B cell (primary cell): ENCODE results near the gene TTC34. TPM values are rescaled to one million over a fixed set of nuclear protein-coding genes. Genes with fewer than 3 reads are reported as not detected.
"Not testable (repeated sequence)": the region's sequence is repeated elsewhere in the genome, so short reads cannot be mapped to it uniquely, and the experiment has no call there.

Experiments
- ATAC-seq: fragments of 200-7000 bp; cut with Tn5 transposase; one replicate; pipeline ENCODE4 v1.10.0; 2021; ENCODE audit warnings: low read depth, mild to moderate bottlenecking, moderate number of reproducible peaks, moderate library complexity
- CTCF ChIA-PET: fragments of 350-600 bp; sonication (Branson Sonifier 250); formaldehyde crosslinking; loops from one replicate; lab custom pipeline; 2021; ENCODE audit warnings: antibody characterized with exemption, inconsistent platforms; lab: Charles Lee
- POLR2A ChIA-PET: fragments of 350-600 bp; sonication (Branson Sonifier 250); formaldehyde crosslinking; loops from one replicate; lab custom pipeline; 2021; ENCODE audit warnings: antibody characterized with exemption; lab: Charles Lee
- DNase-seq: peaks from one replicate; pipeline ENCODE4 v3.0.0; 2013
- H2AFZ ChIP-seq: 2 replicates; pipeline ENCODE4 v1.6.1; 2012; ENCODE audit warnings: mild to moderate bottlenecking, low read depth, low read length; ENCODE audit not compliant: insufficient read depth, poor library complexity, severe bottlenecking
- H3K27ac ChIP-seq, 2 donors: 1 replicate in 1 of 2; 2 replicates in 1 of 2; pipeline ENCODE4 v1.5.1; 2012 to 2013; ENCODE audit warnings: low read length in 2 of 2, mild to moderate bottlenecking in 2 of 2, moderate library complexity in 1 of 2
- H3K27me3 ChIP-seq, 4 experiments: fragments of 200-600 bp in 1 of 4; sonication (generic) in 1 of 4; replicated peaks in 1 of 4; 1 replicate in 2 of 4; 2 replicates in 2 of 4; pipeline versions ENCODE4 v1.6.1 to v1.7.0; 2013 to 2016; ENCODE audit warnings: low read length in 3 of 4, mild to moderate bottlenecking in 2 of 4, mixed read lengths in 1 of 4, moderate library complexity in 1 of 4; ENCODE audit not compliant: insufficient read depth in 4 of 4, control insufficient read depth in 3 of 4; ENCODE audit errors: control extremely low read depth in 1 of 4
- H3K36me3 ChIP-seq, 2 experiments: replicated peaks in 1 of 2; 1 replicate in 1 of 2; 2 replicates in 1 of 2; pipeline versions ENCODE4 v1.6.1 to v1.7.1; 2013; ENCODE audit warnings: low read length in 1 of 2; ENCODE audit not compliant: insufficient read depth in 2 of 2, control insufficient read depth in 1 of 2; ENCODE audit errors: control extremely low read depth in 1 of 2, extremely low read depth in 1 of 2
- H3K4me1 ChIP-seq, 2 donors: fragments of 200-600 bp in 1 of 2; sonication (generic) in 1 of 2; 1 replicate in 1 of 2; 2 replicates in 1 of 2; pipeline versions ENCODE4 v1.5.1 to v1.6.1; 2013 to 2017; ENCODE audit warnings: low read length in 2 of 2; ENCODE audit not compliant: control insufficient read depth in 2 of 2, insufficient read depth in 2 of 2
- H3K4me2 ChIP-seq: replicated peaks from 2 replicates; pipeline ENCODE3; 2012; ENCODE audit warnings: mild to moderate bottlenecking, low read depth, low read length; ENCODE audit not compliant: poor library complexity, severe bottlenecking
- H3K4me3 ChIP-seq, 5 experiments: fragments of 200-600 bp in 1 of 5; sonication (generic) in 1 of 5; 1 replicate in 3 of 5; 2 replicates in 2 of 5; pipeline versions ENCODE4 v1.5.1 to v1.7.0; 2011 to 2016; ENCODE audit warnings: low read length in 4 of 5, mild to moderate bottlenecking in 4 of 5, low read depth in 2 of 5, control low read depth in 1 of 5, moderate library complexity in 1 of 5; ENCODE audit not compliant: insufficient read depth in 1 of 5; ENCODE audit errors: control extremely low read depth in 1 of 5, extremely low read depth in 1 of 5
- H3K79me2 ChIP-seq: fragments of 200-600 bp; sonication (generic); one replicate; pipeline ENCODE4 v1.6.0; 2016; ENCODE audit warnings: low read length; ENCODE audit not compliant: control insufficient read depth, insufficient read depth
- H3K9ac ChIP-seq: fragments of 200-600 bp; sonication (generic); 2 replicates; pipeline ENCODE4 v1.6.1; 2017; ENCODE audit warnings: mild to moderate bottlenecking, low read length, moderate library complexity
- H3K9me3 ChIP-seq, 3 donors: one replicate each; pipeline versions ENCODE4 v1.6.1 to v1.7.1; 2013; ENCODE audit warnings: low read length in 2 of 3; ENCODE audit not compliant: control insufficient read depth in 2 of 3, insufficient read depth in 1 of 3; ENCODE audit errors: control extremely low read depth in 1 of 3
- H4K20me1 ChIP-seq: 2 replicates; pipeline ENCODE4 v1.6.0; 2012; ENCODE audit warnings: mild to moderate bottlenecking, low read length; ENCODE audit not compliant: insufficient read depth, control insufficient read depth, poor library complexity, severe bottlenecking
- H3K27ac Mint-ChIP-seq: one replicate; pipeline ENCODE4 v1.8.0; 2021; ENCODE audit warnings: mixed read lengths
- H3K27me3 Mint-ChIP-seq: one replicate; pipeline ENCODE4 v1.8.0; 2021; ENCODE audit warnings: mixed read lengths
- H3K4me1 Mint-ChIP-seq: one replicate; pipeline ENCODE4 v1.8.0; 2021; ENCODE audit warnings: mixed read lengths
- H3K4me3 Mint-ChIP-seq: one replicate; pipeline ENCODE4 v1.8.0; 2021; ENCODE audit warnings: mixed read lengths
- H3K9me3 Mint-ChIP-seq: one replicate; pipeline ENCODE4 v1.8.0; 2022; ENCODE audit warnings: mixed read lengths; ENCODE audit not compliant: insufficient read depth
- EZH2 ChIP-seq: IDR thresholded peaks from 2 replicates; pipeline ENCODE4 v1.6.1; 2012; ENCODE audit warnings: borderline replicate concordance, low read depth, mild to moderate bottlenecking, moderate library complexity, low read length; ENCODE audit not compliant: insufficient read depth, poor library complexity, severe bottlenecking
- WGBS: methylation state at CpG from one replicate; pipeline ENCODE4 v1.1.5; 2013; ENCODE audit warnings: missing lambda C conversion rate; ENCODE audit not compliant: insufficient coverage; 5-methylcytosine and 5-hydroxymethylcytosine counted together
- intact Hi-C: fragments of 100-400 bp; cut with micrococcal nuclease; formaldehyde crosslinking; loops from one replicate; pipeline ENCODE4 v1.10.0; 2022
- polyA plus RNA-seq: library from polyadenylated mRNA; depleted of rRNA; stranded (reverse); fragments of >200 nt; gene quantifications from 2 replicates; pipeline ENCODE4 v1.2.3, GENCODE V29; 2012
- total RNA-seq, 2 donors: library from RNA; stranded (reverse); fragments of 120-200 nt in 1 of 2; gene quantifications; 1 replicate in 1 of 2; 2 replicates in 1 of 2; pipeline versions ENCODE4 v1.2.3 to v1.2.4, GENCODE V29; 2013 to 2022
- TF ChIP-seq, protein P1 (sequence below): fragments of 200-600 bp; IDR thresholded peaks from one replicate; pipeline ENCODE4 v1.8.0; 2022; ENCODE audit warnings: antibody characterized with exemption, mild to moderate bottlenecking

TTC34 gene
- total and polyA plus RNA-seq, 2 donors (not counting 1 experiment from before 2014, with no cell fraction given) = 2.1 to 8.1 TPM

DNA sequence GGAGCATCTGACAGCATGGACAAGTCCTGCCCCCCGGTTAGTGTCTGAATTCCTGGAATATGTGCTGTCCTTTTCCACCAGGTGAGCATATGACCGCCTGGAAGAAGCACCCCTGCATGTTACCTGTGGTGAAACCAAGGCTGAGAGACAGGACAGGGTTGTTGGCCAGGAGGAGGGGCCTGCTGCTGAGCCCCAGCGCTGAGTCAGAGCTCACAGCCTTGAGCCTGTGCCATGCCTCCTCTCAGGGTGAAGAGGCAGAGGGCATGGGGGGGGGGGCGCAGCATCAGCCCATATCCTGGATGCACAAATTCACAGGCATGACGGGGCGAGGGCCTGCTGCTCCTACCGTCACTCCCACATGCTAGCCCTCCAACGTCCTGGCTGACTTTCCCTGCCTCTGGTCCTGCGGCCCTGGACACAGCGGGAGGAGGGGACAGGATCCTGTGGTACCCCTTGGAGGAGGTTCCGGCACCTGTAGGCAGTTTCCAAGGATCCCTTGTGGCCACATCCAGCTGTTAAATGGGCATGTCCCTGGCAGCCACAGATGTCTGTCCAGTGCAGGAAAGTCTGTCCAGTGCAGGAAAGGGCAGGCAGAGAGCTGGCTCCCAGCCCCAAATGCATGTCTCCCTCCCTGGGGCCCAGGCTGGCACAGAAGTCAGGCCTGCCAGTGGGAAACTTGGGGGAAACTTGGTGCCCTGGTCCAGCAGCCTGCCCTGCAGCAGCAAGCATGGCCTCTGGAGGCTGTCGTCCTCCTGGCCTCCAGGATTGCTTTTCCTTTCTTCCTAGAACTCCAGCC, 23.9 kb downstream of the TTC34 start:
- Histone ChIP-seq H3K4me3 (no peak overlapping the region), H3K27me3 (peaks cover 0 to 7% (median 0%) of the 10 kb centered on the region in 4 experiments), H3K79me2 (no peaks in the 10 kb centered on the region), H3K9ac (no peak overlapping the region), H3K4me2 (no peak overlapping the region), H3K27ac (no peak overlapping the region), H2AFZ (no peak overlapping the region), H3K9me3 (peaks cover 1 to 20% (median 4%) of the 10 kb centered on the region in 3 donors), H3K36me3 (no peaks in the 10 kb centered on the region), H3K4me1 (no peaks in the 10 kb centered on the region), H4K20me1 (no peaks in the 10 kb centered on the region)
- peaks cover 14% of the 10 kb centered on the region for H3K9me3 Mint-ChIP-seq
- H3K27ac Mint-ChIP-seq = no peak overlapping the region
- intact Hi-C loops = no loop called here
- TF ChIP-seq EZH2 = no peak
- TF ChIP-seq, protein P1, sequence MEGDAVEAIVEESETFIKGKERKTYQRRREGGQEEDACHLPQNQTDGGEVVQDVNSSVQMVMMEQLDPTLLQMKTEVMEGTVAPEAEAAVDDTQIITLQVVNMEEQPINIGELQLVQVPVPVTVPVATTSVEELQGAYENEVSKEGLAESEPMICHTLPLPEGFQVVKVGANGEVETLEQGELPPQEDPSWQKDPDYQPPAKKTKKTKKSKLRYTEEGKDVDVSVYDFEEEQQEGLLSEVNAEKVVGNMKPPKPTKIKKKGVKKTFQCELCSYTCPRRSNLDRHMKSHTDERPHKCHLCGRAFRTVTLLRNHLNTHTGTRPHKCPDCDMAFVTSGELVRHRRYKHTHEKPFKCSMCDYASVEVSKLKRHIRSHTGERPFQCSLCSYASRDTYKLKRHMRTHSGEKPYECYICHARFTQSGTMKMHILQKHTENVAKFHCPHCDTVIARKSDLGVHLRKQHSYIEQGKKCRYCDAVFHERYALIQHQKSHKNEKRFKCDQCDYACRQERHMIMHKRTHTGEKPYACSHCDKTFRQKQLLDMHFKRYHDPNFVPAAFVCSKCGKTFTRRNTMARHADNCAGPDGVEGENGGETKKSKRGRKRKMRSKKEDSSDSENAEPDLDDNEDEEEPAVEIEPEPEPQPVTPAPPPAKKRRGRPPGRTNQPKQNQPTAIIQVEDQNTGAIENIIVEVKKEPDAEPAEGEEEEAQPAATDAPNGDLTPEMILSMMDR = no peak
- peaks cover 23% of the 10 kb centered on the region for H3K27me3 Mint-ChIP-seq
- ChIA-PET POLR2A (no interaction called here), CTCF (interaction anchor here (1.5 kb wide), 1 partner anchor 15 kb away, joined by 3 read pairs; no protein-coding TSS in a partner anchor)
- ATAC-seq (no peak), DNase-seq (peak; percentile 5)
- no peak overlapping the region for H3K4me3 Mint-ChIP-seq
- H3K4me1 Mint-ChIP-seq = no peaks in the 10 kb centered on the region
- 67% methylated on average over 11 of the region's 12 CpGs for WGBS

GRCh38 chr1:2775333-2775732, 26.2 kb downstream of the TTC34 start:
- H3K27me3 Mint-ChIP-seq = peaks cover 15% of the 10 kb centered on the region
- H3K36me3 ChIP-seq, CTCF ChIA-PET, H2AFZ ChIP-seq, H3K4me2 ChIP-seq, H3K9me3 ChIP-seq, H3K27ac Mint-ChIP-seq, H3K4me3 ChIP-seq, H3K4me1 ChIP-seq, DNase-seq, H3K79me2 ChIP-seq, ATAC-seq, H3K9ac ChIP-seq, H3K4me3 Mint-ChIP-seq, intact Hi-C loops, H3K27ac ChIP-seq, H3K9me3 Mint-ChIP-seq, POLR2A ChIA-PET, H3K4me1 Mint-ChIP-seq, H4K20me1 ChIP-seq, H3K27me3 ChIP-seq: not testable (repeated sequence)
- 100% methylated on average over 1 of the region's 4 CpGs for WGBS

DNA sequence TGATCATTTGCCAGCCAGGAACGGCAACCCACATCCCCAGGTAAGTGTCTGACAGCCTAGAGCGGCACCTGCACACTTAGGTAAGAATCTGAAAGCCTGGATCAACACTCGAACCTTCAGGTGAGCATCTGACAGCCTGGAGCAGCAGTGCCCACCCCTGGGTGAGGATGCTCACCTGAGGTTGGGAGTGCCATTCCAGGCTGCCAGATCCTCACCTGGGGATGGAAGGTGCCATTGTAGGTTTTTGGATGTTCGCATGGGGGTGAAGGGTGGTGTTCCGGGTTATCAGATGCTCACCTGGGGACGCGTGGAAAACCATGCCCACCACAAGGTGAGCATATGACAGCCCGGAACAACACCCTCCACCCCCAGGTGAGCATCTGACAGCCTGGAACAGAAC, 33.4 kb downstream of the TTC34 start:
- intact Hi-C loops, H3K9me3 Mint-ChIP-seq, H3K4me2 ChIP-seq, POLR2A ChIA-PET, H3K4me1 ChIP-seq, H3K36me3 ChIP-seq, H3K9me3 ChIP-seq, H3K9ac ChIP-seq, DNase-seq, H3K27me3 Mint-ChIP-seq, CTCF ChIA-PET, H2AFZ ChIP-seq, H4K20me1 ChIP-seq, H3K27me3 ChIP-seq, H3K27ac Mint-ChIP-seq, H3K4me3 ChIP-seq, ATAC-seq, H3K4me1 Mint-ChIP-seq, H3K79me2 ChIP-seq, H3K27ac ChIP-seq, H3K4me3 Mint-ChIP-seq: not testable (repeated sequence)
- WGBS = 20% methylated on average over 1 of the region's 8 CpGs
